H1 (cell line): ENCODE measurements around the gene DNAAF6. TPM values are rescaled to one million over a fixed set of nuclear protein-coding genes. Genes with fewer than 3 reads are reported as not detected.

Experiments used
- CTCF ChIA-PET: fragments of 300-600 bp; sonication (Branson Sonifier 250); formaldehyde crosslinking; loops from one replicate; lab custom pipeline; 2021; ENCODE audit not compliant: partially characterized antibody; lab: Charles Lee
- POLR2A ChIA-PET: fragments of 300-600 bp; sonication (Branson Sonifier 250); formaldehyde crosslinking; loops from one replicate; lab custom pipeline; 2021; ENCODE audit warnings: inconsistent platforms; ENCODE audit not compliant: partially characterized antibody; lab: Charles Lee
- DNase-seq, 2 experiments: peaks; one replicate each; pipeline versions ENCODE4 v3.0.0 to v3.0.0-alpha.2; 2010 to 2022; ENCODE audit warnings: low spot score in 2 of 2, low read depth in 1 of 2, mixed read lengths in 1 of 2
- FAIRE-seq: peaks from 2 replicates; lab custom pipeline; 2011; peaks lifted over from hg19 to GRCh38; lab: Jason Lieb, UNC
- H2AFZ ChIP-seq: 2 replicates; pipeline ENCODE4 v1.8.1; 2012; ENCODE audit warnings: low read length, inconsistent platforms
- H2AK5ac ChIP-seq: 2 replicates; pipeline ENCODE4 v1.6.1; 2013; ENCODE audit warnings: low read depth, low read length
- H2BK120ac ChIP-seq: replicated peaks from 2 replicates; pipeline ENCODE3; 2013; ENCODE audit warnings: low read depth, low read length, inconsistent platforms
- H2BK12ac ChIP-seq: 2 replicates; pipeline ENCODE4 v1.6.1; 2013; ENCODE audit warnings: low read depth, low read length
- H2BK15ac ChIP-seq: 2 replicates; pipeline ENCODE4 v1.6.1; 2013; ENCODE audit warnings: low read length
- H2BK20ac ChIP-seq: 2 replicates; pipeline ENCODE4 v1.6.1; 2013; ENCODE audit warnings: low read length
- H2BK5ac ChIP-seq: 2 replicates; pipeline ENCODE4 v1.6.1; 2013; ENCODE audit warnings: low read depth, low read length
- H3K14ac ChIP-seq: 2 replicates; pipeline ENCODE4 v1.6.1; 2013; ENCODE audit warnings: inconsistent platforms; ENCODE audit not compliant: insufficient read length
- H3K18ac ChIP-seq: 2 replicates; pipeline ENCODE4 v1.6.1; 2013; ENCODE audit warnings: low read length; ENCODE audit errors: extremely low read depth
- H3K23ac ChIP-seq: 2 replicates; pipeline ENCODE4 v1.6.1; 2013; ENCODE audit warnings: inconsistent platforms; ENCODE audit not compliant: insufficient read length
- H3K23me2 ChIP-seq: 2 replicates; pipeline ENCODE4 v1.6.1; 2013; ENCODE audit warnings: low read depth, low read length
- H3K27ac ChIP-seq: 2 replicates; pipeline ENCODE4 v1.6.1; 2011; ENCODE audit warnings: low read depth, low read length, inconsistent platforms
- H3K27me3 ChIP-seq, 4 experiments: replicated peaks in 1 of 4; 1 replicate in 1 of 4; 2 replicates in 3 of 4; pipeline versions ENCODE4 v1.6.1 to v1.8.1; 2011 to 2013; ENCODE audit warnings: low read length in 3 of 4, mild to moderate bottlenecking in 3 of 4, inconsistent platforms in 2 of 4, mixed read lengths in 2 of 4, moderate library complexity in 1 of 4; ENCODE audit not compliant: control insufficient read depth in 3 of 4, insufficient read depth in 3 of 4; ENCODE audit errors: extremely low read depth in 1 of 4
- H3K36me3 ChIP-seq, 4 experiments: 2 replicates each; pipeline versions ENCODE4 v1.6.1 to v1.8.1; 2011 to 2013; ENCODE audit warnings: mild to moderate bottlenecking in 4 of 4, low read length in 3 of 4, moderate library complexity in 2 of 4, control low read depth in 1 of 4, inconsistent platforms in 1 of 4; ENCODE audit not compliant: insufficient read depth in 4 of 4, control insufficient read depth in 2 of 4
- H3K4ac ChIP-seq: replicated peaks from 2 replicates; pipeline ENCODE3; 2013; ENCODE audit warnings: low read length, low read depth, mixed read lengths, inconsistent platforms; ENCODE audit not compliant: insufficient read length
- H3K4me1 ChIP-seq, 4 experiments: replicated peaks in 1 of 4; 1 replicate in 1 of 4; 2 replicates in 3 of 4; pipeline versions ENCODE4 v1.6.1 to v1.8.1; 2011 to 2013; ENCODE audit warnings: low read length in 3 of 4, inconsistent platforms in 2 of 4, mixed read lengths in 1 of 4; ENCODE audit not compliant: insufficient read depth in 4 of 4, control insufficient read depth in 3 of 4
- H3K4me2 ChIP-seq, 2 experiments: 2 replicates each; pipeline versions ENCODE4 v1.6.1 to v1.8.1; 2011 to 2013; ENCODE audit warnings: low read depth in 2 of 2, low read length in 2 of 2, control low read depth in 1 of 2, inconsistent platforms in 1 of 2, mild to moderate bottlenecking in 1 of 2; ENCODE audit not compliant: insufficient read depth in 1 of 2
- H3K4me3 ChIP-seq, 4 experiments: fragments of 200-600, 300-600 bp in 1 of 4; sonication (generic), shearing (Covaris generic), sonication (Bioruptor Twin) in 1 of 4; 2 replicates each; pipeline versions ENCODE4 v1.5.1 to v1.8.1; 2011 to 2016; ENCODE audit warnings: low read length in 4 of 4, low read depth in 3 of 4, control low read depth in 2 of 4, inconsistent platforms in 2 of 4, mild to moderate bottlenecking in 2 of 4, mixed read lengths in 1 of 4, moderate library complexity in 1 of 4; ENCODE audit not compliant: insufficient read depth in 2 of 4; ENCODE audit errors: extremely low read depth in 1 of 4
- H3K56ac ChIP-seq: replicated peaks from 2 replicates; pipeline ENCODE3; 2013; ENCODE audit warnings: low read depth, mild to moderate bottlenecking, mixed read lengths, low read length, inconsistent platforms; ENCODE audit not compliant: insufficient read length
- H3K79me1 ChIP-seq: 2 replicates; pipeline ENCODE4 v1.6.1; 2013; ENCODE audit warnings: low read depth, low read length, control low read depth
- H3K79me2 ChIP-seq, 2 experiments: 2 replicates each; pipeline versions ENCODE4 v1.6.1 to v1.8.1; 2012 to 2013; ENCODE audit warnings: low read length in 2 of 2, mild to moderate bottlenecking in 2 of 2, inconsistent platforms in 1 of 2; ENCODE audit not compliant: insufficient read depth in 2 of 2, control insufficient read depth in 1 of 2
- H3K9ac ChIP-seq, 4 experiments: replicated peaks in 1 of 4; 1 replicate in 1 of 4; 2 replicates in 3 of 4; pipeline versions ENCODE4 v1.6.1 to v1.8.1; 2011 to 2013; ENCODE audit warnings: low read depth in 3 of 4, low read length in 3 of 4, control low read depth in 2 of 4, mild to moderate bottlenecking in 2 of 4, moderate library complexity in 2 of 4, inconsistent platforms in 1 of 4; ENCODE audit errors: extremely low read depth in 1 of 4
- H3K9me3 ChIP-seq, 2 experiments: 2 replicates each; pipeline versions ENCODE4 v1.6.1 to v1.8.1; 2012 to 2013; ENCODE audit warnings: mild to moderate bottlenecking in 2 of 2, moderate library complexity in 2 of 2, control low read depth in 1 of 2, inconsistent platforms in 1 of 2, low read depth in 1 of 2, low read length in 1 of 2, mixed read lengths in 1 of 2; ENCODE audit not compliant: insufficient read depth in 2 of 2
- H4K20me1 ChIP-seq, 2 experiments: replicated peaks in 1 of 2; 2 replicates each; pipeline versions ENCODE3 to v1.8.1; 2011 to 2013; ENCODE audit warnings: inconsistent platforms in 2 of 2, low read length in 2 of 2, mild to moderate bottlenecking in 1 of 2; ENCODE audit not compliant: insufficient read depth in 2 of 2, control insufficient read depth in 1 of 2
- H4K5ac ChIP-seq: 2 replicates; pipeline ENCODE4 v1.6.1; 2013; ENCODE audit warnings: low read length, low read depth, mixed read lengths, inconsistent platforms; ENCODE audit not compliant: insufficient read length
- H4K8ac ChIP-seq: 2 replicates; pipeline ENCODE4 v1.8.0; 2013; ENCODE audit warnings: mild to moderate bottlenecking, moderate library complexity, low read length, inconsistent platforms; ENCODE audit not compliant: insufficient read depth; ENCODE audit errors: extremely low read depth
- H4K91ac ChIP-seq: replicated peaks from 2 replicates; pipeline ENCODE3; 2013; ENCODE audit warnings: low read length, mixed read lengths, inconsistent platforms; ENCODE audit not compliant: insufficient read length
- BACH1 ChIP-seq: IDR thresholded peaks from 2 replicates; pipeline ENCODE4 v1.6.1; 2012; ENCODE audit warnings: low read length, improper control_type of control experiment
- HDAC2 ChIP-seq, 2 experiments: fragments of 300-600 bp in 1 of 2; sonication (generic) in 1 of 2; IDR thresholded peaks; 2 replicates each; pipeline ENCODE4 v1.6.1; 2011 to 2012; ENCODE audit warnings: low read depth in 2 of 2, low read length in 2 of 2, mild to moderate bottlenecking in 2 of 2, moderate library complexity in 2 of 2, borderline replicate concordance in 1 of 2, inconsistent platforms in 1 of 2
- KDM1A ChIP-seq: fragments of 200-600, 300-600 bp; sonication (generic); IDR thresholded peaks from 2 replicates; pipeline ENCODE4 v1.7.1; 2016; ENCODE audit warnings: mild to moderate bottlenecking, low read length, borderline replicate concordance
- MAFK ChIP-seq: IDR thresholded peaks from 2 replicates; pipeline ENCODE4 v1.6.1; 2012; ENCODE audit warnings: low read depth, mild to moderate bottlenecking, improper control_type of control experiment, low read length
- POLR2AphosphoS5 ChIP-seq: IDR thresholded peaks from 2 replicates; pipeline ENCODE4 v1.6.1; 2011; ENCODE audit warnings: low read depth, low read length
- RBBP5 ChIP-seq: IDR thresholded peaks from 2 replicates; pipeline ENCODE4 v1.7.1; 2012; ENCODE audit warnings: low read depth, mild to moderate bottlenecking, inconsistent platforms, low read length, moderate library complexity, borderline replicate concordance
- RNF2 ChIP-seq: fragments of 200-900, 300-1000 bp; sonication (generic); IDR thresholded peaks from 2 replicates; pipeline ENCODE4 v1.7.1; 2016; ENCODE audit warnings: borderline replicate concordance, low read depth, mild to moderate bottlenecking, antibody characterized with exemption, low read length; ENCODE audit not compliant: poor library complexity, severe bottlenecking; ENCODE audit errors: missing control alignments
- SAP30 ChIP-seq: fragments of 300-600 bp; sonication (generic); IDR thresholded peaks from 2 replicates; pipeline ENCODE4 v1.7.1; 2012; ENCODE audit warnings: low read length, moderate library complexity, mild to moderate bottlenecking, inconsistent platforms; ENCODE audit not compliant: insufficient read depth, insufficient replicate concordance
- SIX5 ChIP-seq: IDR thresholded peaks from 2 replicates; pipeline ENCODE4 v1.6.1; 2011; ENCODE audit warnings: mild to moderate bottlenecking, low read depth, low read length
- SP1 ChIP-seq: IDR thresholded peaks from 2 replicates; pipeline ENCODE4 v1.6.1; 2011; ENCODE audit warnings: low read depth, low read length
- SP4 ChIP-seq: IDR thresholded peaks from 2 replicates; pipeline ENCODE4 v1.6.1; 2012; ENCODE audit warnings: low read length, inconsistent platforms
- SRF ChIP-seq: IDR thresholded peaks from 2 replicates; pipeline ENCODE4 v1.6.1; 2011; ENCODE audit warnings: mild to moderate bottlenecking, low read depth, low read length, moderate library complexity
- TAF1 ChIP-seq: IDR thresholded peaks from 2 replicates; pipeline ENCODE4 v1.6.1; 2011; ENCODE audit warnings: mild to moderate bottlenecking, low read depth, low read length
- TCF12 ChIP-seq: IDR thresholded peaks from 2 replicates; pipeline ENCODE4 v1.6.1; 2011; ENCODE audit warnings: low read depth, mild to moderate bottlenecking, low read length
- YY1 ChIP-seq: IDR thresholded peaks from 2 replicates; pipeline ENCODE4 v1.6.1; 2011; ENCODE audit warnings: low read depth, mild to moderate bottlenecking, low read length
- WGBS, 2 experiments: shearing (Covaris generic) in 1 of 2; methylation state at CpG; one replicate each; pipeline versions ENCODE4 v1.1.6 to v1.1.7; 2013 to 2015; ENCODE audit warnings: low lambda C conversion rate in 2 of 2, mixed read lengths in 2 of 2, inconsistent platforms in 1 of 2, low coverage in 1 of 2, missing lambda C conversion rate in 1 of 2; ENCODE audit not compliant: insufficient replicate concordance in 2 of 2, insufficient coverage in 1 of 2, insufficient read length in 1 of 2; ENCODE audit errors: extremely low coverage in 1 of 2, missing lambda C conversion rate in 1 of 2; 5-methylcytosine and 5-hydroxymethylcytosine counted together
- polyA plus RNA-seq, 7 experiments: library from polyadenylated mRNA; depleted of rRNA in 3 of 7; stranded (reverse) in 5 of 7; unstranded in 2 of 7; fragments of >200 nt in 5 of 7; fragments of 200-250 nt in 2 of 7; gene quantifications; 1 replicate in 5 of 7; 2 replicates in 1 of 7; 4 replicates in 1 of 7; pipeline versions ENCODE4 v1.2.1 to v1.2.3, GENCODE V29; 2011 to 2013; ENCODE audit warnings: missing spikeins in 2 of 7, mixed read lengths in 2 of 7
- total RNA-seq: library from RNA; stranded (reverse); fragmentation: NEBNext Ultra II Directional; extraction: Animal tissue kit (Norgen Biotek cat#: 25700); gene quantifications from 2 replicates; pipeline ENCODE4 v1.2.1, GENCODE V29; 2021

Gene DNAAF6
- total and polyA plus RNA-seq, 2 of the 8 experiments (the other 6 are each of a cell fraction or from before 2014, with no cell fraction given): not detected

DNA sequence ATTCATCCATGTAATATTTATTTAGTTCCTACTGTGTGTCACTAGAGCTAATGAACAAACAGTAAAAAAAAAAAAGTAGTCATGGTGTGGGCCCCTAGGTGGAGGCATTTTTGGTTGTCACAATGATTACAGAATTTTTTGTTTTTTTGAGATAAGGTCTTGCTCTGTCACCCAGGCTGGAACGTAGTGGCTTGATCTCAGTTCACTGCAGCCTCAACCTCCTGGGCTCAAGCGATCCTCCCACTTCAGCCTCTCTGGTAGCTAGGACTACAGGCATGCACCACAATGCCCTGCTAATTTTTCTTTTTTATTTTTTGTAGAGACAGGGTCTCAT lies 22.0 kb downstream of the DNAAF6 start:
- no peak for FAIRE-seq
- WGBS, 2 experiments: 94% methylated on average over 2 of the region's 2 CpGs; no CpG with 5 or more reads in 1 of the 2 experiments
- Histone ChIP-seq H3K79me1 (no peaks in the 10 kb centered on the region), H3K14ac (no peak overlapping the region), H3K4ac (no peak overlapping the region), H4K20me1 (no peaks in the 10 kb centered on the region), H4K91ac (no peak overlapping the region), H4K8ac (no peak overlapping the region), H3K4me1 (no peaks in the 10 kb centered on the region), H2BK12ac (no peak overlapping the region), H3K18ac (no peak overlapping the region), H2BK20ac (no peak overlapping the region), H2BK120ac (no peak overlapping the region), H3K23ac (no peak overlapping the region), H3K9me3 (no peaks in the 10 kb centered on the region), H3K9ac (no peak overlapping the region), H2BK5ac (no peak overlapping the region), H2BK15ac (no peak overlapping the region), H4K5ac (no peak overlapping the region), H3K79me2 (no peaks in the 10 kb centered on the region), H3K27ac (no peak overlapping the region), H2AFZ (no peak overlapping the region), H3K27me3 (no peaks in the 10 kb centered on the region), H3K4me3 (no peak overlapping the region), H3K36me3 (no peaks in the 10 kb centered on the region), H2AK5ac (no peak overlapping the region), H3K56ac (no peak overlapping the region), H3K23me2 (no peaks in the 10 kb centered on the region), H3K4me2 (no peak overlapping the region)
- TF ChIP-seq SRF (no peak), YY1 (no peak), SIX5 (no peak), RBBP5 (no peak), MAFK (no peak), HDAC2 (IDR thresholded peaks at IDR 0.05; ENCODE audit: borderline replicate concordance in 1 of 2, low read depth in 2 of 2, low read length in 2 of 2) (no peak), POLR2AphosphoS5 (no peak), BACH1 (no peak), KDM1A (no peak), SP1 (no peak), SAP30 (no peak), TAF1 (no peak), TCF12 (no peak), SP4 (no peak), RNF2 (no peak)
- ChIA-PET POLR2A (no interaction called here), CTCF (interaction anchor here (0.6 kb wide), 1 partner anchor 330 kb away, joined by 3 read pairs; no protein-coding TSS in a partner anchor)
- no peak for DNase-seq
